Measurements from ENCODE around the gene TMTC1.
A peak's percentile ranks its signal among the peaks of the same experiment; 100 is the strongest.

TMTC1 gene

DNA sequence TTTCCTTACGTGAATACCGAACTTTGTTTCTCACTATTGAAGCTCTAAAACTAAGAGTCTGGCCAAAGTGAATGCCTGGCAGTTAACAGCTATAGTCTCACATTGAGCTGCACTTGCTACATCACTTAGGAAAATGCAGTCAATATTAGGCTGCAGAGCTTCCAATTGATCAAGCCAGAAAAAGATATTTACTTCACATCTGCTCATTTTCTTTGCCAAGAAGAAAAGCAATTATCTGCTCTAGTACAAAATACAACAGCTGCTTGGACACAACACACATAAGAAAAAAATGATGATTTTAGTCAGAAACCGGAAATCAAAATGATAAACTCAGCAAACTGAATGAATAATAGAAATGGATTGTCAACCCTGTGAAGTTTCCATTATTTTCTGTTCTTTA is 45.4 kb downstream of the TMTC1 start:
- no peak for DNase-seq

DNA sequence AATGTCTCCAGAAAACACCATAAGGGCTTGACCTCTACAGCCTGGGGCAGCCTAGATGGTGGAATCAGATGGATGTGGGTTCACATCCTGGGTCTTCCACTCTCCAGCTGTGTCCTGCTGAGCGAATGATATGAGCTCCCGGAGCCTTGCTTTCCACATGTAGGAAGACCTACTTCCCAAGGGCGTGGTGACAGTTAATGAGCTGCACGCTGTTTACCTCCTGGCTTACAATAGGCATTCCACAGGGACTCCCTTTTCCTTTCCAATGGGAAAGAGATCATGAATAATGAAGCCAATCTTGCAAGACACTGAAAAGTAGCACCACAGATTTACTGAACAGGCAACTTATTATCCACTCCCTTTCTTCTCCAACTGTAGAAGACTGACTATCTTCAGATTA is 46.1 kb downstream of the TMTC1 start:
- DNase-seq: no peak

DNA sequence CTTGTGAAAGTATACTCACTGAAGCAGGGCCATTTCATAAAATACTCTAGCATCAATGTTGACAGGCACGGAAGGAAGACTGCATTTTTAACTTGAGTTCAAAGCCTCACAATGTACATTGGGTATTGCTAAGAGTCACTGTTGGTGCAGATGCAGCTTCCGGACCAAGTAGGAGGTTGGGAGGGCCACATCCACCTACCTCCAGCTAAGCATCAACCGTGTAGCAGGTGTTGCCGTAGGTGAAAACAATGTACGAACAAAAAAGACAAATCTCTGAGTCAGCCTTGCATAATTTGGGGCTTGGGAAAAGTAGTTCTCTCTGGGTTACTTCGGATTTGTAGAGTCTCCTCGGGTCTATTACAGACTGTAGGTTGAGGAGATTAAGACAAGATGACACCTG is 48.1 kb downstream of the TMTC1 start:
- no peak for DNase-seq

DNA sequence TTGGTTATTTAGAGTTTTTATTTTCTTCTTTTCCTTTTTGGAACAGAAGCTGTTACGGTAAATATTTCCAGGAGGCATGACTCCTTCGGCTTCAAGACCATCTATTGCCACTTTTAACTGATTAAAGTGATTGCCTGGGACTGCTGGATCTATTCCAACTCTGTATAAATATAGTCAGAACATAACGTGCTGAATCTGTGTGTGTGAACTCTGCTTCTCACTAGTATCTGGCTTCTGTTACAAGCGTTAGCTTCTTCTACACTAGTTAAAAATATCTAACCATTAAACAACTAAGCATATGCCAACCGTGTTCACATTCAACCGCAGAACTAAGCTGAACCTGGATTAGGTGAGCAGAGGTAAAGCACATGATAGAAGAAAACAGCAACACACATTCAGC is 49.0 kb downstream of the TMTC1 start:
- no peak for DNase-seq

DNA sequence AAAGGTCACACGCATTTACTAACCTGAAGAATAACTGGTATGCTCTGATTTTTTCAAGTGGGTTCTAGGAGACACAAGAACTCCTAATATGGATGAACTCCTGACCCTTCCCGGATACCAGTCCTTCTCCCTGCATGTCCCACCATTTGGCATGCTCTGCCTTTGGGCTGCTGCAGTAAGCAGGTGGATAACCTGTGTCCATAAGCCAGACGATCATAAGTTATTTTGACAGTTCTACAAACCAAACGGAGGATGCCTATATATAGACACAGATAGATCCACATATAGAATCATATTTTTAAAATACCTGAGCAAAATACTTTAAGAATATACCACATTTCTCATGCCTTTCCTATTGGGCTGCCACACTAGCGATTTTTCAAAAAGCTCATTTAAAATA is 49.4 kb downstream of the TMTC1 start:
- DNase-seq: no peak

DNA sequence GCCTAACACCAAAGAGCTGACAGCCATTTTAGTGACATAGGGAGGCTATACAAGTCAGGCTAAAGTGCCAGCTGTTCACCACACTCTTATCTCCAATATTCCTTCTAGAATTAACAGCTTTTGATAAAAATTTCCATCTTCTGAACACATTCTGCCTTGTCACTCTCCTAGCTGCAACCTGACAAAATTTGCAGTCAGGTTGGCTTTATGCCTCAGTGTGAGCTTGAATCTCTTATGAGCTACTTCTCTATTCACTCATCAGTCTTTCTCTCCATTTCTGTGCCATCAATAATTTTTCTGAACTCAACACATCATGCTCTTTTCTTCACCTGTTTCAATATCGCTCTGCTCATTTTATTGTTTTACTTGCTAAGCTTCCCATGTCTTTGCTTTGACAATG is 50.2 kb downstream of the TMTC1 start:
- no peak for DNase-seq

DNA sequence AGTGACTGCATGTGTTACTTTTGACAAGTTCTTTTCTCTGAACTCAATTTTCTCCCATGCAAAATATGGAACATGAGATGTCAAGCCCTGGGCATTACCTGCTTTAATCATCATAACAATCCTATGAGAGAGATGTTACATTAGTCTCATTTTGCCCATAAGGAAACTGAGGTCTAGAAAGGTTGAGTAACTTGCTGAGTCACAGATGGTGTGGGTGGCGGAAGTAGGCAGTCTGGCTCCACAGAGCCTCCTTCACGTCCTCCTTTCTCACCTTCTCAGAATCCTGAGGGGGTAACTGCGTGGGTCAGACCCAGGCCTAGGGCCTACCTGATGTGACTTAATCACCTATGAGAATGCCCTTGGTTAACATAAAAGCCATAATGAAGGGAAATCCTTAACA is 50.7 kb downstream of the TMTC1 start:
- peak in 1 of 2 experiments; percentile 10 for DNase-seq

DNA sequence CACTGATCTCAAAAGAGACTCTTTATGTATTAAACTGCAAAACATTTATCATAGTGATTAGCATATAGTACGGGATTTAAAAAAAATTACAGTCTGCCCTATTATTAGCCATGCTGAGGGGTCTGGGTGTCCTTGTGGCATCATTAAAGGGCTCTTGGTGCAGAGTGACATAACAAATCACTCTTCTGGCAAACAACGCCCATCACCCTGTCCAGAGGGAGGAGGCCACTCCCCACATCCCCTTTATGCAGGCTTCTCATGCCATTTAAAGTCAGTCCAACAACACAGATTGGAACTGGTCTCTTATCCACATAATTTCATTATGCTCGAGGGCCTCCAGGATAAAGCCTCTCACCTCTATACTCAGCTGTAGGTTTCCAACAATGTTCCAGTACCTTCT is 51.1 kb downstream of the TMTC1 start:
- DNase-seq: no peak

DNA sequence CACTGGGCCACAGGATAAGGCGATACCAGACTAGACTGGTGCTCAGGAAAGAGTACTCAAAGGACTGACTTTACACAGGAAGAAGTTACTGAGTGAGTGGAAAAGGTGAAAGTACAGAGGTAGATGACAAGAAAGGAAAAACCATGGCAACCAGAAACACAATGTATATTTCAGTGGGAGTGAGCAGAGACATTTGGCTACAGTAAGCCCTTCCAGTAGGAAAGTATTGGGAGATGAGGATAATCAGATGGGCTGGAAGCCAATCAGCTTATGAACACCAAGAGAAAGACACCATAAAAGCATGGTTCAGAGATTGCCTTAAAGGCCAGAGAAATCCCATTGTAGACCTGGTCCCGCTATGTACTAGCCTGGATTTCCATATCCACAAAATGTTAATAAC is 51.6 kb downstream of the TMTC1 start:
- DNase-seq: no peak

DNA sequence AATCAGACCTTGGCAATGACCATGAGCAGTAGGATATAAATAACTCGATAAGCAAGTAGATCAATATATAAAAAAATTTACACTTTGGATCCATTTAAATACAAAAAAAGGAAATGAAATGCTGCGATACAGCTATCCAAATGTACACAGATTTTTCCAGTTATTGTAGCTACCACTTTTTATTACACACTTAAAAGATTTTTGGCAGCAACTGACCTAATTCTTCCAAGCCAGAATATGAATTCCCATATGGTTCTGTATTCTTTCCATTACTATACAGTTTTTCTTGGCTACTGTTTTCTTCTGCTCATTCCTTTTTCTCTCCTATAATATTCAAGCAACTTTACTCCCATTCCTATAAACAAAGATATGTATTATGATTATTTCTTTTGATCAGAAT is 52.2 kb downstream of the TMTC1 start:
- no peak for DNase-seq

DNA sequence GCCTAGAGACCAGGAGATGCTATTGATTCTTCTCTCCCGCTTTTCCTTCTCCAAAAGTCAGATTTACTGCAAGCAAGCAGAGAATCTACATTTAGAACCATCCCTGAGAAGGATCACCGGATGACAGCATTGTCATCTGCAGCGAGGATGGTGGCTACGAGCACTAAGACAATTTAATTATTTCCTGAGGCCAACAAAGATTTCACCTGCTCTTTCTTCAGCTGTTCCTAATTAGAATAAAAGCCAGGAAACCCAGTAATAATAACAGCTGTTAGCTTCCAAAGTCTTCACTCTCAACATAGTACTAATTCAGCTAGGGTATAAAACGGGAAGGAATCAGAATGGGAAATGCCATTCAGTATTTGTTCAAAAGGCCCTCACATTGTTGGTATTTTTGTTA is 53.3 kb downstream of the TMTC1 start:
- no peak for DNase-seq

DNA sequence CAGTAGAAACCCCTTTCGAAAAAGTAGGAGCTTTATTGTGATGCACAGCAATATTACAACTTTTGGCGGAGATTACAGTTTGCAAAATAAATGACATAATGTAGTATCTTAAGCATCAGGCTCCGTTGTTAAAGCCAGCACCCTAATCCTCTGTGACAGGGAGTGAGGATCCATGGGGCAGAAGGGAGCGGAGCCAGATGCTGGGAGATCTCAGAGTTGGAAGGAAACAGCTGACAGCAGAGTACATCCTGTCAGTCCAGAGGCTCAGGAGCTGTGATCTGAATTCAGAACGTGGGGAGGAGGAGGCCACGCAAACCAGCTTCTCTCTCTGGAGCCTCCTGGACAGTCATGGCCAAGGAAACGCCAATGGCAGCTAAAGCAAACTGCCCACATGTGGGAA is 55.7 kb downstream of the TMTC1 start:
- no peak for DNase-seq

DNA sequence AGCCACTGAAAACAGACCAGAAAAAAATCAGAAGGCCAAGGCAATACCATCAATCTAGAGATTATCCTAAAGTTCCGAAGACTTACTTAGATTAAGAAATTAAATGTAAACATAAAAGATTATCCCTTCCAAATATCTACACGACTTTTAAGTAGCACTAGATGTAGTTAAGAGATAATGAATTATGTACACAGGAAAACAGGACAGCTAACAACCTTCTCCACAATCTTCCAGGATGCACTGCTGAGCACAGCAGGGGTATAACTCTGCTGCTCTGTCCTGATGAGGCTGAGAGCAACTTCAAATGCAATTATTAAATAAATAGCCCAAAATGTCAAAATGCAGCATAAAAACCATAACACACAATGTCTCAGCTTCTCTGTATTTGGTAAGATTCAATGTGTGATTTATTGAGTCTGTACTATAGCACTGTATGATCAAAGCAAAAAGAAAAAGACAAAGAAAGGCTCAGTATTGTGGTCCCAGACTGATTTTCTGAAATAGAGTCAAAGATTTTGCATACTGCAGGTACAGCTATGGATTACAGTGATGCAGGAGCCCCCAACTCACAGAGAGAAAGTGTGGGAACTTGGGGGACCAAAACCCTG is 56.9 kb downstream of the TMTC1 start:
- no peak for DNase-seq

DNA sequence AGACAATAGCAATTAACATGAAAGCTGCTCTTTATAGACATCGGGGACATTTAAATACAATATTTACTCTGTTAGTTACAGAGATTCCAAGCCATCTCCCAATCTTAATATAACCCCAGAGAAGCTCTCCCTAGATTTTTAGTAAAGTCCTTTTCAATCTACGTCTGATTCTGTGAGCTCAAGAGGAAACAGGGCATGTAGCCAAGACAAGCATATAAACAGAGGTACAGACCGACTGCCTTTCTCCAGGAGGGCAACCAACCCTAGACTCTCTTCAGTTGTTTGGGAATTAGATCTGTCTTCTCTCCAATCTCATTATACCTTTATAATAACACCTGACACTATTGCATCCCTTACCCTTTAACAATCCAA is 57.4 kb downstream of the TMTC1 start:
- no peak for DNase-seq

DNA sequence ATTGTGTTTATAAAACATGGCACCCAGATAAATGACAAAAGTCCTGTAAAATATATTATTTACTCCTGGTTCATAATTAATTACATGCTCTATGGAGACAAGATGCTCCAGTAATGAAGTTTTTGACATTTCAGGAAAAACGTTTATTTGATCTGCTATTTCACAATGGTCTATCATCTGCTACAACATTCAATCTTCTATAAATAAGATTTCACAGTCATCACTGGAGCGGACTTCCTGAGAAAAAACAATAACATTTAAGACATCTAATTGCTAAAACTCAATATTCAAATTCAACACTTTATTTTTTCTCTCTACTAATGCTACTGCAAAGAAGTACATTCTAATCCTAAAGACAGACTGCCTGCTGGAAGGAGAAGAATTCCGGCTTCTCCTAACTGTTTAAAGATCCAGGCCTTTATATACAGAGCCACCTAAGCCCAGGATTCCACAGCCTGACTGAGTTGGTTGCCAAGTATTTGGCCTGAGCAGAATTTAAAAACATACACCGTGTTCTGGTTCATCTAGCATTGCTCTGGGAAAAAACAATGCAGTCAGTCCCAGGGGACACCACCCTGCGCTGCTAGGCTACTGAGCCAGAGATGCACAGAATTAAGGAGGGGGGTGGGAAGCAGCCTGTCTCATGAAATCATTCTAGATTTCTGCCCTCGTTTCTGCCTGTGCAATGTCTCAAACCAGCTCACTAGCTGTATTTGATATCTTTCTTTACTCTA is 58.0 kb downstream of the TMTC1 start:
- no peak for DNase-seq

DNA sequence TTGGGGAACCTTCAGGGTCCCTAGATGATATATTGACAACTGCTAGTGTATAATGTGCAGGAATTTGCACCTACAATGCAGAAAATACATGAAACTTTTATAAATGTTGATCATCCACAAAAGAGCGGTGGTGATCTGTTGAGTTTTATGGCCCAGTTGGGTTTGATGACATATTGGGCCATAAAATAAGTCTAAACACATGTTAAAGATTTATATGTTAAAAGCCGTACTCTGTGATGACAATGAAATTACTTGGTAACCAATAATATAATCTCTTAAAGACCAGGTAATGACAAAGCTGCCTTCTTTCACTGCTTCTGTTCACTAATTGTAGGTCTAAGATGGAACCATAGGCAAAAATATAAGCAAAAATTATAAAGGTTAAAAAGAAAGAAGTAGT is 61.6 kb downstream of the TMTC1 start:
- DNase-seq: no peak

DNA sequence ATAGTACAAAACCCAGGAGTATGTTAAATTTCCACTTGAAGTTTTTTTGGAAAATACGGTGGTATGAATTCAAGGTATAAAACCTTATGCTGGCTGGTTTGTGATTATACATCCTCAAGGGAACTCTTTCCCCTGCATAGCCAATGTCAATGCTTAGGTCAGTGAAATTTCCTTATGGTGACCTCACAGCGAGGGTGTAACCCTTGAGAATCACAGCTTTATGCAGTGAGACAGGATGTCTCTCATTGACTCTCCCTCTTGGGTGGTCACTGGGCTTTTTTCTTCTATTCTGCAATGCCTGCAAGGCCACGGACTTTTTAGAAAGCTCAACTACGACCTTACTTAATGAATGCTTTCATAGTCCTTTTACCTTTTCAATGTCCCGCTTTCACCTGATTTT is 64.4 kb downstream of the TMTC1 start:
- no peak for DNase-seq

DNA sequence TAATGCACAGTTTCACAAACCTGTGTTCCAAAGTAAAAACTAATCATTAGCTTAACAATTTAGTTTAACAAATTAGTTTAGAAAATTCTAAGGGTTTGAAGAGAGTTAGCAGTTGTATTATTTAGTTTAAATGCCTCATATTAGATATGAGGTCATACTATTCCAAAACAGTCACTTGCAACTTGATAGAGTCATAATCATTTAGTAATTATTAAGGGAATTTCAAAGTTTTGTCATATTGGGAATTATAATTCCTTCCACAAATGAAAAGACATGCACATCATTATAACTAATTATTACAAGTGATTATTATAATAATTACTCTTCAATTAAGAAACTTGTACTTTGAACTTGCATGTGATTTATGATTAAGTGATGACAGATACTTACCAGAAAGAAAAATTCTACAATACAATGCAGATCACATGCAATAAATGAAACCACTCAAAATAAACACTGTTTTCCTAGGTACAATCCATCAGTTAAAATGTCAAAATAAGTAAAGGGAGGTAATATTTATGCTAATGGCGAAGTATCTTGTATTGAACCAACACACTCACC is 66.1 kb downstream of the TMTC1 start:
- DNase-seq: no peak

DNA sequence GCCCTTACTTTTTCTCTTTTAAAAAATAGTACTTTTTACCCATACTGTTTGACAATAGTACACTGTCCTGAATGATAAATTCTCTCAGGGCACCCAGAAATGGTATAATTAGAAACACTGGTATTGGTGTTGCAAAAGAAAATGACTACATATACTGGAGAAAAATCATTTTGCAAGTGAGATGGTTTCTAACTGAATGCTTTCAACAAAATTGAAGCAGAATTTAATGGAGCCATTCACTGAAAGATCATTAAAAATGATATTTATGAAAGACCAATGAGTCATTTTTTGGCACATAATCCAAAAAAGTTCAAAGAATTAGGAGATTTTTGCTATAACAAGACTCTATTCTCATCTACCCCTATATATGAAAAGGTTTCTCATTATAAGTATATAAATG is 68.8 kb downstream of the TMTC1 start:
- DNase-seq: no peak

DNA sequence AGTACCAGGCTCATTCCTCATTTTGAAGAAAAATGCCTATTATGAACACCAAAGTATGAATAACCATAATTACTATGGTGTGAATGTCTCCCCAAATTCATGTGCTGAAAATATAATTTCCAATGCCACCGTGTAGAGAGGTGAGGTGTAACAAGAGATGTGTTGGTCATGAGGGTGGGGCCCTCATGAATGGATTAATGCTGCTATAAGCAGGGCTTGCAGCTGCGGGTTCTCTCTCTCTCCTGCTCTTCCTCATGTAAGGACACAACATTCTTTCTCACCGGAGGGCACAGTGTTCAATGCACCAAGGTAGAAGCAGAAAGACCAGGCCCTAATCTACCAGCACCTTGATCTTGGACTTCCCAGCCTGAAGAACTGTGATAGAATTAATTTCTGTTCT is 70.0 kb downstream of the TMTC1 start:
- DNase-seq: no peak

DNA sequence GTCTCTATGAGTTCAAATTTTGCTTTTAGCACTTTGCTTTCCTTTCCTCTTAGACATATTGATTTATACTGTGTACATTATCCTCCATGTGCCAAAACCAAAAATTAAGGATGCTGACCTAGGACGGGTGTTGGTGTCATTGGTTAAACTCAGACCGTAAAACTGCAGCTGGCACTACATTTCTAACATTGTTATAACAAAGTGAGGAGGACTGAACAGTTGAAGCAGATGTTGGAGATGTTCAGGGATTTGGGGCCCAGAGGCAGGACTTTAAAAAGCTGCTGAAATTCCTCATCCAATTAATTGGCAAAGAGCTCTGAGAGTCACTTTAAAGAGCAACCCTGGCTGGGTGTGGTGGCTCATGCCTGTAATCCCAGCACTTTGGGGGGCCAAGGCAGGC is 72.4 kb downstream of the TMTC1 start:
- DNase-seq: no peak

DNA sequence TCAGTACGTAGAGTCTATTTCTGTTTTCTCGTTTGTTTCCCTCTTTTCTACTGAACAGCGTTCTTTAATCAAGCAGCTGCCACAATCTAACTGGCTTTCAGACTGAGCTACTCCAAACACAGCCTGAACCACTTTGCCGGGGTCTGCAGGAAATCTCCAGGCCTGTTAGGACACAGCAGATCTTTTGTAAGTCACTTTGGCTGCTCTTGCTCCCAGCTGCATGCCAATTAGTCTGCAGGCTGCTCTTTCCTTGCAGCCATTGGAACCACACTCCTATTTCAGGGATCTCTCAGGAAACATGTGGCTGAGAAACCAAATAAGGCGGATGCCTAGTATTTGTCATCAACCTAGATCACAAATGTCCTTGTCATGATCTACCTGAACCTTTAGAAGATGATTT is 73.6 kb downstream of the TMTC1 start:
- DNase-seq: no peak

DNA sequence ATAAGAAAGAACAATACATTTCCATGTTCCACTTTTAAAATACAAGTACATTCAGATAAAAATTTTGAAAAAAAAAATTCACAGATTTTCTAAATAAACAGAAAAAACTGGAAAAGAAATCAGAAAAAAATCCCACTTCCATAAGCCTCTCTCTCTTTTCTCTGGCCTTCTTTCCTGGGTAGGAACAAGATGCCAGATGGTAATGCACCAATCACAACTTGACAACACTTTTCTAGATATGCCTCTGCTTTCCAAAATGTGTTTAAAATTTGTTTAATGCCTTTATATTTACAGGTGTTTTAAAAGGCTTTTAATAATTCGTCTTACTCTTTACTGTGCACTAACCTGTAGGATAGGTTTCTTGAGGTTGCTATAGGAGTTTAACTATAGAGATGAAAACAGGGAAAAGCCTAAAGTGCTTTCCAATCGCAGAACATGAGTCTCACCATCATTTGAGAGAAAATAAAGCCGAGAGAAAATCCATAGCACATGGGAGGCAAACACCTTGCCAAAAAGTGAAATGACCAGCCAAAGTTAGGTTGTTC is 74.2 kb downstream of the TMTC1 start:
- DNase-seq: no peak

DNA sequence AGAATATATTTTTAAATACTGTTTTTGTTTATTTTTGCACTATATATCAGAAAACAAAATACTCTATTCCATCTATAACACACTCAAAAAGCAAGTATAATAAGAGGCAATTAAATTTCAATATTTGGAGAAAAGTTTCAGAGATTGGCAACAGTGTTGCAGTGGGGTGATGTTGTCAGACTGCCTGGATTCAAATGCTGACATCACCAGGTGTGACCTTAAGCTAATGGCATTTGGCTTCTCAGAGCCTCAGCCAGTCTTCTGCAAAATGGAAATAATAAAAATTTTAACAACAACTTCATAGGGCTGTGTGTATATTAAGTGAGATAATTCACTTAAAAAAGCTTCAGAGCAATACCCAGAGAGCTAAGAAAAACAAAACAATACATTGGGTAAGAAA is 74.7 kb downstream of the TMTC1 start:
- DNase-seq: no peak

DNA sequence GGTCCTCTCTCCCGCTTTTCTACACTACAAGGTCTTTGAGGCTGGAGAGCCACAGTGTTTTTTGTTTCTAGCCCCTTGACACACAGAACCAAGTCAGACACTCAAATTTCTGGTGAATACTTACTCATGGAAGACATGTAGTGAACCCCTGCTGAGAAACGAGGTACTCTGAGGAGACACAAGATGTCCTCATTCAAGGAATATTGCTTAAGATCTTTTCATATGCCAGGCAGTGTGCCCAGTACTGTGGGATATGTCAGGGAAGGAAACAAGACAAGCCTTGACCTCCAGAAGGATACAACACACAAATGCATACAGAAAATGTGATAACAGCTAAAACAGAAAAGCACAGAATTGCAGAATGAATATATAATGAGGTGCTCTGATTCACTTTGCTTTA is 75.9 kb downstream of the TMTC1 start:
- no peak for DNase-seq
